CD4-positive, alpha-beta T cell (primary cell): ENCODE results near the gene MPZL3. TPM values are rescaled to one million over a fixed set of nuclear protein-coding genes. Genes with fewer than 3 reads are reported as not detected.
"Not testable (repeated sequence)": the region's sequence is repeated elsewhere in the genome, so short reads cannot be mapped to it uniquely, and the experiment has no call there.

Experiments used
- ATAC-seq: fragments of 200-7000 bp; cut with Tn5 transposase; one replicate; pipeline ENCODE4 v1.10.0; 2022; ENCODE audit warnings: mild to moderate bottlenecking; ENCODE audit not compliant: poor library complexity
- CTCF ChIA-PET: fragments of 350-600 bp; sonication (Branson Sonifier 250); formaldehyde crosslinking; loops from one replicate; lab custom pipeline; 2021; ENCODE audit warnings: antibody characterized with exemption, inconsistent platforms; lab: Charles Lee
- POLR2A ChIA-PET: fragments of 350-600 bp; sonication (Branson Sonifier 250); formaldehyde crosslinking; loops from one replicate; lab custom pipeline; 2021; ENCODE audit warnings: antibody characterized with exemption, inconsistent platforms; lab: Charles Lee
- DNase-seq, 14 experiments: peaks; one replicate each; pipeline ENCODE4 v3.0.0-alpha.2; 2013 to 2020; ENCODE audit warnings: mixed read lengths in 2 of 14
- H3K27ac ChIP-seq, 2 donors: one replicate each; pipeline versions ENCODE4 v1.5.1 to v1.7.0; 2013; ENCODE audit warnings: low read length in 2 of 2, low read depth in 1 of 2, mild to moderate bottlenecking in 1 of 2
- H3K27me3 ChIP-seq, 2 experiments: 1 replicate in 1 of 2; 2 replicates in 1 of 2; pipeline versions ENCODE4 v1.6.1 to v1.7.0; 2013; ENCODE audit warnings: low read length in 2 of 2, control low read depth in 1 of 2, mild to moderate bottlenecking in 1 of 2, moderate library complexity in 1 of 2; ENCODE audit not compliant: insufficient read depth in 2 of 2, control insufficient read depth in 1 of 2
- H3K36me3 ChIP-seq: one replicate; pipeline ENCODE4 v1.6.1; 2013; ENCODE audit warnings: low read length, control low read depth; ENCODE audit not compliant: insufficient read depth
- H3K4me1 ChIP-seq: one replicate; pipeline ENCODE4 v1.6.1; 2013; ENCODE audit warnings: low read length, control low read depth; ENCODE audit not compliant: insufficient read depth
- H3K4me3 ChIP-seq: one replicate; pipeline ENCODE4 v1.5.1; 2013; ENCODE audit warnings: mild to moderate bottlenecking, low read length, moderate library complexity
- H3K9me3 ChIP-seq, 2 experiments: 1 replicate in 1 of 2; 2 replicates in 1 of 2; pipeline versions ENCODE4 v1.6.1 to v1.7.0; 2013; ENCODE audit warnings: low read length in 2 of 2, mild to moderate bottlenecking in 2 of 2, control low read depth in 1 of 2, moderate library complexity in 1 of 2; ENCODE audit not compliant: control insufficient read depth in 1 of 2, insufficient read depth in 1 of 2
- H3K27ac Mint-ChIP-seq: one replicate; pipeline ENCODE4 v1.8.0; 2020; ENCODE audit warnings: mixed read lengths
- H3K27me3 Mint-ChIP-seq: one replicate; pipeline ENCODE4 v1.8.0; 2021; ENCODE audit warnings: mixed read lengths
- H3K36me3 Mint-ChIP-seq: one replicate; pipeline ENCODE4 v1.8.0; 2021; ENCODE audit warnings: low read depth, mixed read lengths
- H3K4me1 Mint-ChIP-seq: one replicate; pipeline ENCODE4 v1.8.0; 2021; ENCODE audit warnings: low read depth, mixed read lengths
- H3K4me3 Mint-ChIP-seq: one replicate; pipeline ENCODE4 v1.8.0; 2020; ENCODE audit warnings: mild to moderate bottlenecking, mixed read lengths
- H3K9me3 Mint-ChIP-seq: one replicate; pipeline ENCODE4 v1.8.0; 2020; ENCODE audit warnings: mixed read lengths
- intact Hi-C, 2 experiments: fragments of 100-400 bp; cut with DNase I in 1 of 2; cut with micrococcal nuclease in 1 of 2; formaldehyde crosslinking; loops; one replicate each; pipeline versions ENCODE4 v1.15.1 to v1.9.0; 2023 to 2025; cut with DNase I, micrococcal nuclease
- total RNA-seq, 174 experiments: library from RNA in 2 of 174; stranded (reverse) in 2 of 174; gene quantifications; one replicate each; pipeline ENCODE4 v1.2.3 and lab custom pipeline; 2021 to 2026
- TF ChIP-seq, protein P1 (sequence below): fragments of 200-600 bp; IDR thresholded peaks from one replicate; pipeline ENCODE4 v1.8.0; 2022; ENCODE audit warnings: antibody characterized with exemption, mild to moderate bottlenecking

MPZL3 gene
- total RNA-seq, 2 experiments from 2014 or later = 29.0 to 30.2 TPM

DNA sequence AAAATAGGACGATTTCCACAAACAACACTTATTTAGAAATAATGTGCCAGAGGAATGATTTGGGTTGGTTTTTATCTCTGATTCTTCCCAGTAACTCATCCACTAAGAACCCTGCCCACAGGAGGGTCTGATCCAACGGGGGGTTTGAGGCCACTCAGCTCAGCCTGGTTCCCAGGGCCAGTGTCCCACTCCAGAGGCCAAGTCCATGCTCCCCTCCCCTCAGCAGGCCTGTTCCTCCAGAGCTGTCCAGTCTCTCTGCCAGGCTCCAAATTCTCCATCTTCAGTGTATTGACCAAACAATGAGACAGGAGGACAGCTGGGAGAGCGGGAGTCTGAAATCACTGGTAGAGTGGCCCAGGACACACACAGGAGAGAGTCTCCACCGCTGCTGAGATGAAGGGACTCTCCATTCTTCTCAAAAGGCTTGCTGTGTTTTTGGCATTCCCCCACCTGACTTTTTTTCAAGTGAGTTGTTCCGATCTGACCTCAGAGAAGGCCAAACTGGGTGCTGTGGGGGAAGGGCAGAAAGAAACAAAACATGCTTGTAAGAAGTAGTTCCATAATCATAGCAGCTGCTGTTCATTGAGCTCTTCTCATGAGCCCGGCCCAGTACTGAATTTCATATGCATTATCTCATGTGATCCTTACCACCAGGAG lies 58.1 kb downstream of the MPZL3 start:
- H3K36me3 Mint-ChIP-seq = peaks cover 82% of the 10 kb centered on the region
- Histone ChIP-seq H3K27ac (no peak overlapping the region), H3K36me3 (peaks cover 55% of the 10 kb centered on the region), H3K9me3 (peaks cover 0 to 5% of the 10 kb centered on the region in 2 experiments), H3K4me1 (peaks cover 10% of the 10 kb centered on the region), H3K4me3 (no peak overlapping the region), H3K27me3 (peaks cover 0 to 2% of the 10 kb centered on the region in 2 experiments)
- H3K27me3 Mint-ChIP-seq = no peaks in the 10 kb centered on the region
- TF ChIP-seq, protein P1, sequence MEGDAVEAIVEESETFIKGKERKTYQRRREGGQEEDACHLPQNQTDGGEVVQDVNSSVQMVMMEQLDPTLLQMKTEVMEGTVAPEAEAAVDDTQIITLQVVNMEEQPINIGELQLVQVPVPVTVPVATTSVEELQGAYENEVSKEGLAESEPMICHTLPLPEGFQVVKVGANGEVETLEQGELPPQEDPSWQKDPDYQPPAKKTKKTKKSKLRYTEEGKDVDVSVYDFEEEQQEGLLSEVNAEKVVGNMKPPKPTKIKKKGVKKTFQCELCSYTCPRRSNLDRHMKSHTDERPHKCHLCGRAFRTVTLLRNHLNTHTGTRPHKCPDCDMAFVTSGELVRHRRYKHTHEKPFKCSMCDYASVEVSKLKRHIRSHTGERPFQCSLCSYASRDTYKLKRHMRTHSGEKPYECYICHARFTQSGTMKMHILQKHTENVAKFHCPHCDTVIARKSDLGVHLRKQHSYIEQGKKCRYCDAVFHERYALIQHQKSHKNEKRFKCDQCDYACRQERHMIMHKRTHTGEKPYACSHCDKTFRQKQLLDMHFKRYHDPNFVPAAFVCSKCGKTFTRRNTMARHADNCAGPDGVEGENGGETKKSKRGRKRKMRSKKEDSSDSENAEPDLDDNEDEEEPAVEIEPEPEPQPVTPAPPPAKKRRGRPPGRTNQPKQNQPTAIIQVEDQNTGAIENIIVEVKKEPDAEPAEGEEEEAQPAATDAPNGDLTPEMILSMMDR = no peak
- no peak overlapping the region for H3K4me3 Mint-ChIP-seq
- no peak for DNase-seq
- ChIA-PET POLR2A (no interaction called here), CTCF (no interaction called here)
- no peak overlapping the region for H3K27ac Mint-ChIP-seq
- H3K4me1 Mint-ChIP-seq = peaks cover 11% of the 10 kb centered on the region
- no peak for ATAC-seq
- peaks cover 3% of the 10 kb centered on the region for H3K9me3 Mint-ChIP-seq
- intact Hi-C loops = no loop called here

DNA sequence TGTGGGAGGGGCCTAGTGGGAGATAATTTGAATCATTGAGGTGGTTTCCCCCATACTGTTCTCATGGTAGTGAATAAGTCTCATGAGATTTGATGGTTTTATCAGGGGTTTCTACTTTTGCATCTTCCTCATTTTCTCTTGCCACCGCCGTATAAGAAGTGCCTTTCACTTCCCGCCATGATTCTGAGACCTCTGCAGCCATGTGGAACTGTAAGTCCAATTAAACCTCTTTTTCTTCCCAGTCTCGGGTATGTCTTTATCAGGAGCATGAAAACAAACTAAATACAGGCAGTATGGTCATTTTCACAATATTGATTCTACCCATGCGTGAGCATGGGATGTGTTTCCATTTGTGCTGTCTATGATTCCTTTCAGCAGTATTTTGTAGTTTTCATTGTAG lies 59.3 kb downstream of the MPZL3 start:
- H3K27ac ChIP-seq, intact Hi-C loops, H3K9me3 Mint-ChIP-seq, H3K9me3 ChIP-seq, H3K27me3 ChIP-seq, POLR2A ChIA-PET, H3K4me1 ChIP-seq, CTCF ChIA-PET, H3K4me1 Mint-ChIP-seq, H3K4me3 Mint-ChIP-seq, DNase-seq, H3K27ac Mint-ChIP-seq, ATAC-seq, H3K4me3 ChIP-seq, H3K27me3 Mint-ChIP-seq: not testable (repeated sequence)
- H3K36me3 ChIP-seq = peaks cover 50% of the 10 kb centered on the region
- peaks cover 69% of the 10 kb centered on the region for H3K36me3 Mint-ChIP-seq

DNA sequence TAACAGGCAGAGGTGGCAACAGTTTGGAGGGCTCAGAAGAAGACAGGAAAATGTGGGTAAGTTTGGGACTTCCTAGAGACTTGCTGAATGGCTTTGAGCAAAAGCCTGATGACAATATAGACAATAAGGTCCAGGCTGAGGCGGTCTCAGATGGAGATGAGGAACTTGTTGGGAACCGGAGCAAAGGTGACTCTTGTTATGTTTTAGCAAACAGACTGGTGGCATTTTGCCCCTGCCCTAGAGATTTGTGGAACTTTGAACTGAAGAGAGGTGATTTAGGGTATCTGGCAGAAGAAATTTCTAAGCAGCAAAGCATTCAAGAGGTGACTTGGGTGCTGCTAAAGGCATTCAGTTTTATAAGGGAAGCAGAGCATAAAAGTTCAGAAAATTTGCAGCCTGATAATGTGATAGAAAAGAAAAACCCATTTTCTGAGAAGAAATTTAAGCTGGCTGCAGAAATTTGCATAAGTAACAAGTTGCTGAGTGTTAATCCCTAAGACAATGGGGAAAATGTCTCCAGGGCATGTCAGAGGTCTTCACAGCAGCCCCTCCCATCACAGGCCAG lies 61.1 kb downstream of the MPZL3 start:
- DNase-seq, H3K4me1 ChIP-seq, H3K4me3 Mint-ChIP-seq, H3K9me3 ChIP-seq, H3K9me3 Mint-ChIP-seq, H3K4me3 ChIP-seq, intact Hi-C loops, H3K4me1 Mint-ChIP-seq, CTCF ChIA-PET, H3K27ac ChIP-seq, H3K27me3 ChIP-seq, POLR2A ChIA-PET, H3K27me3 Mint-ChIP-seq, ATAC-seq, H3K27ac Mint-ChIP-seq: not testable (repeated sequence)
- peaks cover 51% of the 10 kb centered on the region for H3K36me3 Mint-ChIP-seq
- H3K36me3 ChIP-seq = peaks cover 33% of the 10 kb centered on the region

DNA sequence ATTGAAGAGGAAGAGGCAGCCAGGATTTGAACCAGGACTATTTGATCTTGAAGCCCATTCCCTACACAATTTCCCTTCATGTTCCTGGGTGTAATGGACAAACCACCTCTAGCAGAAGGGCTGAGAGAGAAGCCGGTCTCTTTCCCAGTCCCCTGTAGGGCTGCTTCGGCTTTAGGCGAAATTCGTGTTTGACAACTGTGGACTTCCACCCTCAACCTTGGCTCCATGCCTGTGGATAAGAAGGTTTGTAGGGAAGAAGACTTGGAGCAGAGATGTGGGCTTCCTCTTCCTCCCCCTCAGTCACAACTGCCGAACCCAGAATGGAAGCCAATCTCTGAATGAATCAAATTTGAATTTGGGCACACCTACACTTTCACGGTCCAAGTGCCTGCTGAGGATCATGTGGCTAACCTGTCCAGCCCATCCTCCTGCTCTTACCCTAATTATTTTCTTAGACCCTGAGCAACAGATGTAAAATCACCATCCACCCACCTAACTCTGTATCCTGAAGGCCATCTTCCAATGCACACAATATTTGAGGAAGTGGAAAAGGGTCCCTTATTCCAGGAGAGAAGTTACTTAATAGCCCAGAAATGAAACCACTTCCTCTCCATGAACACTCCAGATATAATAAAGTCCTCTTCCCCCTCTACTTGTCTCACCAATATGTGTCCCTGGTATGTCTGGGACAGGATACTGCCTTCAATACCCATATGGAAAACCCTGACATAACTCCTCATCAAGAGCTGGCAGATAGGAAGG lies 65.6 kb downstream of the MPZL3 start:
- Mint-ChIP-seq H3K36me3 (peaks cover 9% of the 10 kb centered on the region), H3K9me3 (peaks cover 3% of the 10 kb centered on the region), H3K4me1 (no peaks in the 10 kb centered on the region), H3K27me3 (peaks cover 26% of the 10 kb centered on the region), H3K27ac (no peak overlapping the region), H3K4me3 (no peak overlapping the region)
- Histone ChIP-seq H3K4me1 (no peaks in the 10 kb centered on the region), H3K27ac (no peak overlapping the region), H3K27me3 (peaks cover 4 to 8% of the 10 kb centered on the region in 2 experiments), H3K9me3 (peaks cover 0 to 3% of the 10 kb centered on the region in 2 experiments), H3K36me3 (no peaks in the 10 kb centered on the region), H3K4me3 (no peak overlapping the region)
- DNase-seq = no peak
- TF ChIP-seq, protein P1 = no peak
- ChIA-PET POLR2A (no interaction called here), CTCF (interaction anchor here (1.4 kb wide), 1 partner anchor 15 kb away, joined by 5 read pairs; no protein-coding TSS in a partner anchor)
- no peak for ATAC-seq
- intact Hi-C loops = no loop called here
